Measurements from ENCODE around the gene CTNNA3. TPM values are rescaled to one million over a fixed set of nuclear protein-coding genes. Genes with fewer than 3 reads are reported as not detected.

CTNNA3 gene
- total RNA-seq, 1 donor from 2014 or later: not detected

DNA sequence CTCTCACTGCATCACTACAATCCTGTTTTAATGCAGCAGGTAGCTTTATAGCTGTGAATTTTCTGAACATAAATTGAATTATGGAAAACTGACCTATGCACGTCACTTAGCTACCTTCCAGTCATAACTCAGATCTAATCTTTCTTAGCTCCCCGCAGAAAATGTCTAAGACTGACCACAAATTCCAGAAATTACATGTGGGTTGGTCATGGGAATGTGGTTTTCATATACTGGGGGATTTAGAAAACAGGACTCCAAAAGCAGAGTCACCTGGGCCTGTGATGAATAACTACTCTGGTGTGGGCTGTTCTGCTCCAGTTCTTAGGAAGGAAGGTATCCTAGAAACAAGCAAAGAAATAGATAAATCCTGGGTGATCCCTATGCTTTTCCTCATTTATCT is 948.5 kb downstream of the CTNNA3 start:
- Mint-ChIP-seq H3K27ac (no peak overlapping the region), H3K4me3 (no peak overlapping the region), H3K4me1 (no peaks in the 10 kb centered on the region), H3K36me3 (ENCODE audit: low read depth) (no peaks in the 10 kb centered on the region), H3K9me3 (peaks cover 3% of the 10 kb centered on the region), H3K27me3 (no peaks in the 10 kb centered on the region)
- no peak for TF ChIP-seq CTCF (IDR thresholded peaks at IDR 0.05)
- intact Hi-C loops (cut with micrococcal nuclease): no loop called here
- ATAC-seq (ENCODE audit: low read depth): no peak
- DNase-seq: no peak
- POLR2A ChIA-PET: no interaction called here
- CTCF ChIA-PET: no interaction called here

GRCh38 chr10:66746711-66747110 is 949.3 kb downstream of the CTNNA3 start:
- H3K9me3 Mint-ChIP-seq: peaks cover 3% of the 10 kb centered on the region
- no peak for TF ChIP-seq CTCF (IDR thresholded peaks at IDR 0.05)
- ATAC-seq (ENCODE audit: low read depth) (no peak), DNase-seq (no peak)
- H3K27ac Mint-ChIP-seq: no peak overlapping the region
- no peak overlapping the region for H3K4me3 Mint-ChIP-seq
- POLR2A ChIA-PET: no interaction called here
- no peaks in the 10 kb centered on the region for H3K27me3 Mint-ChIP-seq
- CTCF ChIA-PET: no interaction called here
- intact Hi-C loops (cut with micrococcal nuclease): no loop called here
- no peaks in the 10 kb centered on the region for H3K4me1 Mint-ChIP-seq
- H3K36me3 Mint-ChIP-seq (ENCODE audit: low read depth): no peaks in the 10 kb centered on the region

DNA sequence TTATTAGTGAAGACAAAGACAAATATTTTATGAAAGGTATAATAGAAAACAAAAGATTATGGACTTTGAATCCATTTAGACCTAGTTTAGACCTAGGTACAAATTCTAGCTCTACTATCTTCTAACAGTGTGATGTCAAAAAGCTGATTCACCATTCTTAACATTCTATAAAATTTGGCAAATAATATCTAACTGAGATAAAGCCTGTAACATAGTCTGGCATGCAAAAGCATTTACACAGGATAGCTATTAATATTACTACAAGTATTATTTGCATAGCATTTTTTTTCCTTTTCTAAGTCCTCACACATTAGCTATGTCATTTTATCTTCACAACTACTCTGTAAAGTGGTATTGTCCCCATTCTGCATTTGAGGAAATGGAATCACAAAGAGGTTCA is 949.7 kb downstream of the CTNNA3 start:
- CTCF ChIA-PET: no interaction called here
- Mint-ChIP-seq H3K27ac (no peak overlapping the region), H3K4me3 (no peak overlapping the region), H3K27me3 (no peaks in the 10 kb centered on the region), H3K36me3 (ENCODE audit: low read depth) (no peaks in the 10 kb centered on the region), H3K4me1 (no peaks in the 10 kb centered on the region), H3K9me3 (peaks cover 3% of the 10 kb centered on the region)
- no peak for TF ChIP-seq CTCF (IDR thresholded peaks at IDR 0.05)
- intact Hi-C loops (cut with micrococcal nuclease): no loop called here
- POLR2A ChIA-PET: no interaction called here
- no peak for ATAC-seq (ENCODE audit: low read depth)
- no peak for DNase-seq

DNA sequence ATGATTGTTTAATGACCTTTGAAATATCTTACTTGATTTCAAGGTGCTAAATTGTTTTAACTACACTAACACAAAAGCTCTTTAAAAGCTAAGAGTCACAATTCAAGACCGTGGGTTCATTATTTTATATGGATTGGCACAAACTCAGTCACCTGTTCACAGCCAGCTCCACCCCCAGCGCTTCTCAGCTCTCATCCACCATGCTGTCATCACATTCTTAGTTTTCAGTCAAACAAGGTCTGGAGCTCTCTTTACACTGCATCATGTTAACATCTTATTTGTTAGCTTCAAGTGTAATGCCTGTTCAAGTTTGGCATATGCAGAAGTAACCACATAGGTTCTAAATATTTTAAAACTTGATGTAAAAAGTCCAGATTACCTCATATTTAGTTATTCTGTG is 951.1 kb downstream of the CTNNA3 start:
- no peak overlapping the region for H3K4me3 Mint-ChIP-seq
- ATAC-seq (ENCODE audit: low read depth): no peak
- H3K36me3 Mint-ChIP-seq (ENCODE audit: low read depth): no peaks in the 10 kb centered on the region
- no peak for TF ChIP-seq CTCF (IDR thresholded peaks at IDR 0.05)
- peaks cover 3% of the 10 kb centered on the region for H3K9me3 Mint-ChIP-seq
- no peaks in the 10 kb centered on the region for H3K27me3 Mint-ChIP-seq
- H3K4me1 Mint-ChIP-seq: no peaks in the 10 kb centered on the region
- no peak for DNase-seq
- CTCF ChIA-PET: no interaction called here
- POLR2A ChIA-PET: no interaction called here
- intact Hi-C loops (cut with micrococcal nuclease): no loop called here
- H3K27ac Mint-ChIP-seq: no peak overlapping the region

DNA sequence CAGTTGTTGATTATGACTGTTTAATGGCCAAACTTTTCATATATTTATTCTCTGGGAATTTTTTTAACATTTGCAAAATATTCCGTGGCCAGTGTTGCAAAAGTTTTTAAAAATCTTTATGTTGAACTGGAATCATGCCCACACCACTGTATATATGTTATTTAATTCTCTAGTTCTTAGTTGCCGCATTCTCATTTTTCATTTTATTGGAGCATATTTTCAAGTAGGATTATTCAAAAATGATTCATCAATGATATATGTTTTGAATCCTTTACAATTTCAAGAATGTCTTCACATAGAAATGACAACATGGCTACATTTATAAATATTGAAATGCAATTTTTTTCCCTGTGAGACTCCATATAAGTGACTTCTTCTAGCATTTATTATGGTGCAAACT is 958.8 kb downstream of the CTNNA3 start:
- TF ChIP-seq CTCF (IDR thresholded peaks at IDR 0.05): no peak

More for the DNA sequence above, 958.8 kb downstream of the CTNNA3 start:
- ATAC-seq (ENCODE audit: low read depth): no peak
- POLR2A ChIA-PET: no interaction called here
- Mint-ChIP-seq H3K27ac (no peak overlapping the region), H3K4me1 (no peaks in the 10 kb centered on the region), H3K4me3 (no peak overlapping the region), H3K9me3 (peaks cover 1% of the 10 kb centered on the region), H3K27me3 (no peaks in the 10 kb centered on the region), H3K36me3 (ENCODE audit: low read depth) (no peaks in the 10 kb centered on the region)
- CTCF ChIA-PET: no interaction called here
- intact Hi-C loops (cut with micrococcal nuclease): no loop called here
- DNase-seq: no peak

Data from activated B cell treated with CpG ODN at 0.5 μM for 24 hours (primary cell).